ENCODE results near the gene C2CD5.

GRCh38 chr12:22457085-22457484, 87.3 kb downstream of the C2CD5 start:
- TF ChIP-seq, protein P1, sequence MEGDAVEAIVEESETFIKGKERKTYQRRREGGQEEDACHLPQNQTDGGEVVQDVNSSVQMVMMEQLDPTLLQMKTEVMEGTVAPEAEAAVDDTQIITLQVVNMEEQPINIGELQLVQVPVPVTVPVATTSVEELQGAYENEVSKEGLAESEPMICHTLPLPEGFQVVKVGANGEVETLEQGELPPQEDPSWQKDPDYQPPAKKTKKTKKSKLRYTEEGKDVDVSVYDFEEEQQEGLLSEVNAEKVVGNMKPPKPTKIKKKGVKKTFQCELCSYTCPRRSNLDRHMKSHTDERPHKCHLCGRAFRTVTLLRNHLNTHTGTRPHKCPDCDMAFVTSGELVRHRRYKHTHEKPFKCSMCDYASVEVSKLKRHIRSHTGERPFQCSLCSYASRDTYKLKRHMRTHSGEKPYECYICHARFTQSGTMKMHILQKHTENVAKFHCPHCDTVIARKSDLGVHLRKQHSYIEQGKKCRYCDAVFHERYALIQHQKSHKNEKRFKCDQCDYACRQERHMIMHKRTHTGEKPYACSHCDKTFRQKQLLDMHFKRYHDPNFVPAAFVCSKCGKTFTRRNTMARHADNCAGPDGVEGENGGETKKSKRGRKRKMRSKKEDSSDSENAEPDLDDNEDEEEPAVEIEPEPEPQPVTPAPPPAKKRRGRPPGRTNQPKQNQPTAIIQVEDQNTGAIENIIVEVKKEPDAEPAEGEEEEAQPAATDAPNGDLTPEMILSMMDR (IDR thresholded peaks at IDR 0.05) = no peak
- no peak for TF ChIP-seq EP300 (IDR thresholded peaks at IDR 0.05)
- no peak for TF ChIP-seq POLR2A (IDR thresholded peaks at IDR 0.05)

Data from stomach (tissue), 4 donors.